ENCODE data around the gene HSPA6.
"Not testable (repeated sequence)": the region's sequence is repeated elsewhere in the genome, so short reads cannot be mapped to it uniquely, and the experiment has no call there.

HSPA6 gene

GRCh38 chr1:161554340-161554739, 30.0 kb downstream of the HSPA6 start:
- H3K4me1 ChIP-seq (ENCODE audit: insufficient read depth, insufficient read length); H3K4me3 ChIP-seq (ENCODE audit: insufficient read length, low read depth); H3K27me3 ChIP-seq (ENCODE audit: insufficient read depth, insufficient read length); H3K9me3 ChIP-seq (ENCODE audit: insufficient read depth, low read length); DNase-seq (ENCODE audit: low read depth, low spot score); H3K36me3 ChIP-seq (ENCODE audit: insufficient read depth, insufficient read length, low read length); H3K9ac ChIP-seq (ENCODE audit: insufficient read length, low read depth): not testable (repeated sequence)

- not testable (repeated sequence) for H3K4me1 ChIP-seq (ENCODE audit: insufficient read depth, insufficient read length); H3K4me3 ChIP-seq (ENCODE audit: insufficient read length, low read depth); DNase-seq (ENCODE audit: low read depth, low spot score); H3K9ac ChIP-seq (ENCODE audit: insufficient read length, low read depth); H3K9me3 ChIP-seq (ENCODE audit: insufficient read depth, low read length); H3K27me3 ChIP-seq (ENCODE audit: insufficient read depth, insufficient read length); H3K36me3 ChIP-seq (ENCODE audit: insufficient read depth, insufficient read length, low read length)
These were observed 30.6 kb downstream of the HSPA6 start for GRCh38 chr1:161554815-161555417.

- DNase-seq (ENCODE audit: low read depth, low spot score); H3K27me3 ChIP-seq (ENCODE audit: insufficient read depth, insufficient read length); H3K4me1 ChIP-seq (ENCODE audit: insufficient read depth, insufficient read length); H3K4me3 ChIP-seq (ENCODE audit: insufficient read length, low read depth); H3K9me3 ChIP-seq (ENCODE audit: insufficient read depth, low read length); H3K36me3 ChIP-seq (ENCODE audit: insufficient read depth, insufficient read length, low read length); H3K9ac ChIP-seq (ENCODE audit: insufficient read length, low read depth): not testable (repeated sequence)
These were observed 31.8 kb downstream of the HSPA6 start for GRCh38 chr1:161556143-161556542.

- DNase-seq (ENCODE audit: low read depth, low spot score); H3K9me3 ChIP-seq (ENCODE audit: insufficient read depth, low read length); H3K36me3 ChIP-seq (ENCODE audit: insufficient read depth, insufficient read length, low read length); H3K4me3 ChIP-seq (ENCODE audit: insufficient read length, low read depth); H3K9ac ChIP-seq (ENCODE audit: insufficient read length, low read depth); H3K27me3 ChIP-seq (ENCODE audit: insufficient read depth, insufficient read length); H3K4me1 ChIP-seq (ENCODE audit: insufficient read depth, insufficient read length): not testable (repeated sequence)
These were observed 32.6 kb downstream of the HSPA6 start for GRCh38 chr1:161556990-161557389.

DNA sequence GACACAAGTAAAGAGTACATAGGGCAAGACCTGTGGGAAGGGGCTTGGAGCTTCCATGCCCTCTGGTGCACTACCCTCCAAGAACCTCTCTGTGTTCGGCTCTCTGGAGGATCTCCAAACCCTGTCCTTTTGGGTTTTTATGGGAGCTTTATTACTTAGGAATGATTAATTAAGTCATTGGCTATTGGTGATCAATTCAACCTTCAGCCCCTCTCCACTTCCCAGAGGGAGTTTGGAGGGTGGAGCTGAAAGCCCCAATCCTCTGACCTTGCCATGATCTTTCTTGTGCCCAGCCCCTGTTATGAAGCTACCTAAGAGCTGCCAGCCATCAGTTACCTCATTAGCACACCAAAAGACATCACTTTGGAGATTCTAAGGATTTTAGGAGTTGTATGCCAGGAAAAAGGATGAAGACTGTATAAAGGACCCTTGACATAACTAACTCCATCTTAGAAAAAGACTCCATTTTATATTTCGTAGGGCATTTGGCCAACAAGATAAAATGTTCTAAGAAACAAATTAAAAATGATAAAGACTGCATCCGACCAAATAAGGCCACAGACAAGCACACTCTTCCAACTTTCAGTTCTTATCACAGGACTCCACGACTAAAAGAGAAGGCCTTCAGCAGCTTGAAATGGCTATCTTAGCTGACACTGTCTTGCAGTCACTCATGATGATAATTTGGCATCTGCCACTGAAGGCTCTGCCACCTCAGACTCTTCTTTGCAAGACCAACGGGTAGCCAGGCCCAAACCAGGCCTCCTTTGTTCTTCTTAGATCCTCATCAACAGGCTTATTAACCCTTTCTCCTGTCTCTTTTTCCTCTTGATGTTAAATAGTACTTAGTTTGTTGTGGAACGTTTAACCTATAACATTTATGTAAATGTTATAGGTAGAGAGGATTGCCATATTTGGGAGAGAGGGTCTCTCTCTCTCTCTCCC, 33.4 kb downstream of the HSPA6 start:
- not testable (repeated sequence) for H3K9ac ChIP-seq (ENCODE audit: insufficient read length, low read depth); H3K4me1 ChIP-seq (ENCODE audit: insufficient read depth, insufficient read length); H3K27me3 ChIP-seq (ENCODE audit: insufficient read depth, insufficient read length); H3K36me3 ChIP-seq (ENCODE audit: insufficient read depth, insufficient read length, low read length); H3K9me3 ChIP-seq (ENCODE audit: insufficient read depth, low read length); DNase-seq (ENCODE audit: low read depth, low spot score); H3K4me3 ChIP-seq (ENCODE audit: insufficient read length, low read depth)

GRCh38 chr1:161560960-161561715, 36.8 kb downstream of the HSPA6 start:
- not testable (repeated sequence) for H3K36me3 ChIP-seq (ENCODE audit: insufficient read depth, insufficient read length, low read length); H3K4me1 ChIP-seq (ENCODE audit: insufficient read depth, insufficient read length); H3K4me3 ChIP-seq (ENCODE audit: insufficient read length, low read depth); H3K27me3 ChIP-seq (ENCODE audit: insufficient read depth, insufficient read length); DNase-seq (ENCODE audit: low read depth, low spot score); H3K9ac ChIP-seq (ENCODE audit: insufficient read length, low read depth); H3K9me3 ChIP-seq (ENCODE audit: insufficient read depth, low read length)

DNA sequence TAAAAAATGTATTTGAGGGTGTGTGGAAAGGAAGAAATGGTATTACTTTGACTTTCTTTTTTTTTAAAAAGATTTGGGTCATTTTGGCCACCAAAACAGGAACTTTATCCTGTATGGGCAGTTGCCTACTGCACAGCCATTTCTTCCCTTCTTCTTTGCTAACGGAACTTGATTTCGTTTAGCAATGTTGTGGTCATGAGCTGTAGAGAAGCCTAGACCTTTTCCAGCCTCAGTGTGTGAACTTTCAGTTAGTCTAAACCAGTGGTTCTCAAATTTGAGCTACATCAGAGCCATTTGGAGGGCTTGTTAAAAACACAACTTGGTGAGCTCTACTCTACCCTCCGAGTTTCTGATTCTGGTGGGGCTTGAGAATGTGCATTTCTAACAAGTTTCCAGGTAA, 38.1 kb downstream of the HSPA6 start:
- H3K4me1 ChIP-seq (ENCODE audit: insufficient read depth, insufficient read length); H3K36me3 ChIP-seq (ENCODE audit: insufficient read depth, insufficient read length, low read length); H3K27me3 ChIP-seq (ENCODE audit: insufficient read depth, insufficient read length); H3K9me3 ChIP-seq (ENCODE audit: insufficient read depth, low read length); DNase-seq (ENCODE audit: low read depth, low spot score); H3K4me3 ChIP-seq (ENCODE audit: insufficient read length, low read depth); H3K9ac ChIP-seq (ENCODE audit: insufficient read length, low read depth): not testable (repeated sequence)

- not testable (repeated sequence) for DNase-seq (ENCODE audit: low read depth, low spot score); H3K36me3 ChIP-seq (ENCODE audit: insufficient read depth, insufficient read length, low read length); H3K9ac ChIP-seq (ENCODE audit: insufficient read length, low read depth); H3K4me3 ChIP-seq (ENCODE audit: insufficient read length, low read depth); H3K4me1 ChIP-seq (ENCODE audit: insufficient read depth, insufficient read length); H3K27me3 ChIP-seq (ENCODE audit: insufficient read depth, insufficient read length); H3K9me3 ChIP-seq (ENCODE audit: insufficient read depth, low read length)
These were observed 39.2 kb downstream of the HSPA6 start for GRCh38 chr1:161563522-161563921.

DNA sequence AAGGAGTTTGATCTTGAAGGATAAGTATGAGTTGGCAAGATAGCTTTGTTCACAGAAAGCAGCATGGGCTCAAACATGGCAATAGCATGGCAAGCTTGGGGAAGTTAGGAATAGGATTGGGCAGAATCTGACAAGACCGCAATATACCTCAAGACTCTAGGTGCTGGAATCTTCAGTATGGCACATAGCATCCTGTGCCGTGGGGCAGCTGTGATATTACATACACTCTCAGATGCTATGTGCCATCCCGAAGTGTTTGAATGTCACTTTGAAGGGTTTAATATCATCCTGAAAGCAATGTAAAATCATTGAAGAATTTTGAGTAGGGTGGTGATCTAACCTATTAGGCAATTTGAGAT, 42.2 kb downstream of the HSPA6 start:
- not testable (repeated sequence) for DNase-seq (ENCODE audit: low read depth, low spot score); H3K4me1 ChIP-seq (ENCODE audit: insufficient read depth, insufficient read length); H3K9ac ChIP-seq (ENCODE audit: insufficient read length, low read depth); H3K36me3 ChIP-seq (ENCODE audit: insufficient read depth, insufficient read length, low read length); H3K4me3 ChIP-seq (ENCODE audit: insufficient read length, low read depth); H3K27me3 ChIP-seq (ENCODE audit: insufficient read depth, insufficient read length); H3K9me3 ChIP-seq (ENCODE audit: insufficient read depth, low read length)

DNA sequence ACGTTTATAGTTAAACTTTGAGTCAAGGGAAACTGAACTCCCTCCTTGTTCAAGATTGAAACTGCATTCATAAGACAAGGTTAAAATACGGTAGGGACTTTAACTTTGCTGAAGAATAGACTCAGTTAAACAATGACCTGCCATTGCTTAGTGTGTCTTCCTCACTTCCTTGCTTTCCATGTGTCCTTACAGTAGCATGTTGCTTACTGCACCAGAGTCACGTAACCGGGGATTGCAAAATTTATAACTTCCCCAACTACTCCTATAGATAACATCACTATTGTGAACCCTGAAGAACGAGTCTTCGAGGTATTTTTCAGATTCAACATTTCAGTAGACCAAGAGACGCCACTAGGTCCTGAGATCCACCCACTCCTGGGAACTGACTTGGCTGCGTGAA, 47.4 kb downstream of the HSPA6 start:
- H3K4me3 ChIP-seq (ENCODE audit: insufficient read length, low read depth); H3K36me3 ChIP-seq (ENCODE audit: insufficient read depth, insufficient read length, low read length); H3K9me3 ChIP-seq (ENCODE audit: insufficient read depth, low read length); H3K9ac ChIP-seq (ENCODE audit: insufficient read length, low read depth); H3K4me1 ChIP-seq (ENCODE audit: insufficient read depth, insufficient read length); H3K27me3 ChIP-seq (ENCODE audit: insufficient read depth, insufficient read length); DNase-seq (ENCODE audit: low read depth, low spot score): not testable (repeated sequence)

Data from NT2/D1 (cell line).